B cell (primary cell): ENCODE results near the gene PI3.
"Not testable (repeated sequence)": the region's sequence is repeated elsewhere in the genome, so short reads cannot be mapped to it uniquely, and the experiment has no call there.

ENCODE experiments used
- EZH2 ChIP-seq: IDR thresholded peaks from 2 replicates; pipeline ENCODE4 v1.6.1; 2012; ENCODE audit warnings: borderline replicate concordance, low read depth, mild to moderate bottlenecking, moderate library complexity, low read length; ENCODE audit not compliant: insufficient read depth, poor library complexity, severe bottlenecking
- TF ChIP-seq, protein P1 (sequence below): fragments of 200-600 bp; IDR thresholded peaks from one replicate; pipeline ENCODE4 v1.8.0; 2022; ENCODE audit warnings: antibody characterized with exemption, mild to moderate bottlenecking

GRCh38 chr20:45139733-45140375 is 34.8 kb upstream of the PI3 start:
- TF ChIP-seq, protein P1, sequence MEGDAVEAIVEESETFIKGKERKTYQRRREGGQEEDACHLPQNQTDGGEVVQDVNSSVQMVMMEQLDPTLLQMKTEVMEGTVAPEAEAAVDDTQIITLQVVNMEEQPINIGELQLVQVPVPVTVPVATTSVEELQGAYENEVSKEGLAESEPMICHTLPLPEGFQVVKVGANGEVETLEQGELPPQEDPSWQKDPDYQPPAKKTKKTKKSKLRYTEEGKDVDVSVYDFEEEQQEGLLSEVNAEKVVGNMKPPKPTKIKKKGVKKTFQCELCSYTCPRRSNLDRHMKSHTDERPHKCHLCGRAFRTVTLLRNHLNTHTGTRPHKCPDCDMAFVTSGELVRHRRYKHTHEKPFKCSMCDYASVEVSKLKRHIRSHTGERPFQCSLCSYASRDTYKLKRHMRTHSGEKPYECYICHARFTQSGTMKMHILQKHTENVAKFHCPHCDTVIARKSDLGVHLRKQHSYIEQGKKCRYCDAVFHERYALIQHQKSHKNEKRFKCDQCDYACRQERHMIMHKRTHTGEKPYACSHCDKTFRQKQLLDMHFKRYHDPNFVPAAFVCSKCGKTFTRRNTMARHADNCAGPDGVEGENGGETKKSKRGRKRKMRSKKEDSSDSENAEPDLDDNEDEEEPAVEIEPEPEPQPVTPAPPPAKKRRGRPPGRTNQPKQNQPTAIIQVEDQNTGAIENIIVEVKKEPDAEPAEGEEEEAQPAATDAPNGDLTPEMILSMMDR, result not testable (repeated sequence)
- not testable (repeated sequence) for TF ChIP-seq EZH2
